AG04449 (cell line): Measurements from ENCODE around the gene KRT13.
"Not testable (repeated sequence)": the region's sequence is repeated elsewhere in the genome, so short reads cannot be mapped to it uniquely, and the experiment has no call there.

Experiments
- CTCF ChIA-PET: fragments of 350-600 bp; formaldehyde crosslinking; extraction: SDS; loops from one replicate; lab custom pipeline; 2021; ENCODE audit warnings: antibody characterized with exemption; lab: Yijun Ruan, JAX
- POLR2A ChIA-PET: fragments of 400-600, 350-600 bp; formaldehyde crosslinking; extraction: SDS; loops from one replicate; lab custom pipeline; 2020; ENCODE audit warnings: antibody characterized with exemption, inconsistent platforms; lab: Yijun Ruan, JAX
- DNase-seq: peaks from one replicate; pipeline ENCODE4 v3.0.0-alpha.2; 2010; ENCODE audit warnings: low read depth, low spot score
- H3K4me3 ChIP-seq: 2 replicates; pipeline ENCODE4 v1.5.1; 2011; ENCODE audit warnings: low read depth, mild to moderate bottlenecking, control low read depth, low read length
- TF ChIP-seq, protein P1 (sequence below): IDR thresholded peaks from one replicate; pipeline ENCODE4 v1.5.1; 2011; ENCODE audit warnings: mild to moderate bottlenecking, moderate library complexity, low read length, control low read depth, inconsistent platforms; ENCODE audit not compliant: insufficient read depth; ENCODE audit errors: missing control alignments

Gene KRT13

GRCh38 chr17:41545829-41546410, 40.5 kb upstream of the KRT13 start:
- TF ChIP-seq, protein P1, sequence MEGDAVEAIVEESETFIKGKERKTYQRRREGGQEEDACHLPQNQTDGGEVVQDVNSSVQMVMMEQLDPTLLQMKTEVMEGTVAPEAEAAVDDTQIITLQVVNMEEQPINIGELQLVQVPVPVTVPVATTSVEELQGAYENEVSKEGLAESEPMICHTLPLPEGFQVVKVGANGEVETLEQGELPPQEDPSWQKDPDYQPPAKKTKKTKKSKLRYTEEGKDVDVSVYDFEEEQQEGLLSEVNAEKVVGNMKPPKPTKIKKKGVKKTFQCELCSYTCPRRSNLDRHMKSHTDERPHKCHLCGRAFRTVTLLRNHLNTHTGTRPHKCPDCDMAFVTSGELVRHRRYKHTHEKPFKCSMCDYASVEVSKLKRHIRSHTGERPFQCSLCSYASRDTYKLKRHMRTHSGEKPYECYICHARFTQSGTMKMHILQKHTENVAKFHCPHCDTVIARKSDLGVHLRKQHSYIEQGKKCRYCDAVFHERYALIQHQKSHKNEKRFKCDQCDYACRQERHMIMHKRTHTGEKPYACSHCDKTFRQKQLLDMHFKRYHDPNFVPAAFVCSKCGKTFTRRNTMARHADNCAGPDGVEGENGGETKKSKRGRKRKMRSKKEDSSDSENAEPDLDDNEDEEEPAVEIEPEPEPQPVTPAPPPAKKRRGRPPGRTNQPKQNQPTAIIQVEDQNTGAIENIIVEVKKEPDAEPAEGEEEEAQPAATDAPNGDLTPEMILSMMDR: no peak
- ChIA-PET POLR2A (no interaction called here), CTCF (interaction anchor here (2.3 to 4.1 kb wide), 2 partner anchors 16 to 103 kb away, joined by 6 to 25 read pairs; no protein-coding TSS in a partner anchor)
- H3K4me3 ChIP-seq: no peak overlapping the region
- no peak for DNase-seq

- TF ChIP-seq, protein P1: no peak
- ChIA-PET POLR2A (no interaction called here), CTCF (interaction anchor here (1.0 to 4.1 kb wide), 7 partner anchors 8 to 688 kb away, joined by 3 to 25 read pairs (median 3); no protein-coding TSS in a partner anchor)
- no peak for DNase-seq
- H3K4me3 ChIP-seq: no peak overlapping the region
Measured at GRCh38 chr17:41544935-41545334, 39.5 kb upstream of the KRT13 start.

DNA sequence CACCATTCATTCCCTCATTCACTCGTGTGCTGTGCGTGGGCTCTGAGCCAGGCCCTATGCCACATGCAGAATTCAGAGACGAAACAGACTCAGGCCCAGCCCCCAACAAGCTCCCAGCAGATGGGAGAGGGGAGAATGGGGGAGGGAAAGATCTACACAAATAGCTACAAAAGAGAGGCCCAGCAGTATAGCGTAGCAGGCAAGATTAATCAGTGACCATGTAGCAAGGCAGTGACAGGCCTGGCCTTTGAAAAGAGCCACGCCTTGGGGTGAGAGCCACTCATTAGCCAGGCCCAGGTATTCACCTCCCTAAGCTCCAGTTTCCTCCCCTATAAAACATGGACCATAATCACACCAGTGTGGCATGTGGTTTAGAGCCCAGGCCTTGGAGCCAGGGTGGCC, 39.1 kb upstream of the KRT13 start:
- ChIA-PET POLR2A (no interaction called here), CTCF (interaction anchor here (1.0 to 4.1 kb wide), 7 partner anchors 9 to 687 kb away, joined by 3 to 25 read pairs (median 3); no protein-coding TSS in a partner anchor)
- no peak for DNase-seq

DNA sequence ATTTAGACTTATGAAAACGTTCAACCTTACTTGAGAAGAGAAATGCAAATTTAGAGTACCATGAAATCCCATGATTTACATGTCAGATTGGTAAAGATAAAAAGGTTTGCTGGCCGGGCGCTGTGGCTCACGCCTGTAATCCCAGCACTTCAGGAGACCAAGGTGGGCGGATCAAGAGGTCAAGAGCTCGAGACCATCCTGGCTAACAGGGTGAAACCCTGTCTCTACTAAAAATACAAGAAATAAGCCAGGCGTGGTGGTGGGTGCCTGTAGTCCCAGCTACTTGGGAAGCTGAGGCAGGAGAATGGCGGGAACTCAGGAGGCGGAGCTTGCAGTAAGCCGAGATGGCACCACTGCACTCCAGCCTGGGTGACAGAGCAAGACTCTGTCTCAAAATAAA, 37.4 kb upstream of the KRT13 start:
- CTCF ChIA-PET: interaction anchor here (1.1 to 4.1 kb wide), 5 partner anchors 7 to 124 kb away, joined by 4 to 38 read pairs (median 17); partner anchors contain the start of gene KRT19
- DNase-seq: not testable (repeated sequence)

More for the DNA sequence above, 39.1 kb upstream of the KRT13 start:
- TF ChIP-seq, protein P1: no peak
- H3K4me3 ChIP-seq: no peak overlapping the region

GRCh38 chr17:41542357-41542756, 36.9 kb upstream of the KRT13 start:
- ChIA-PET CTCF (interaction anchor here (0.7 to 4.1 kb wide), 5 partner anchors 7 to 124 kb away, joined by 3 to 38 read pairs (median 17); no protein-coding TSS in a partner anchor), POLR2A (interaction anchor here (1.2 kb wide), 1 partner anchor 146 kb away, joined by 5 read pairs; the partner anchor contains the start of gene EIF1)
- TF ChIP-seq, protein P1: no peak
- no peak for DNase-seq
- H3K4me3 ChIP-seq: no peak overlapping the region

More for the DNA sequence above, 37.4 kb upstream of the KRT13 start:
- POLR2A ChIA-PET, H3K4me3 ChIP-seq: not testable (repeated sequence)

GRCh38 chr17:41540921-41541625, 35.7 kb upstream of the KRT13 start:
- no peak overlapping the region for H3K4me3 ChIP-seq
- ChIA-PET CTCF (interaction anchor here (0.7 to 3.7 kb wide), 9 partner anchors 9 to 924 kb away, joined by 3 to 38 read pairs (median 4); no protein-coding TSS in a partner anchor), POLR2A (interaction anchor here (1.2 kb wide), 1 partner anchor 147 kb away, joined by 5 read pairs; the partner anchor contains the start of gene EIF1)
- TF ChIP-seq, protein P1: no peak
- no peak for DNase-seq
